T-cell (primary cell): Measurements from ENCODE around the gene NOSIP. TPM values are rescaled to one million over a fixed set of nuclear protein-coding genes. Genes with fewer than 3 reads are reported as not detected.
A peak's percentile ranks its signal among the peaks of the same experiment; 100 is the strongest.

Experiments used
- ATAC-seq, 4 experiments: fragments of 200-7000 bp in 3 of 4; fragments of 150-1000 bp in 1 of 4; cut with Tn5 transposase; replicated peaks in 1 of 4; 1 replicate in 3 of 4; 2 replicates in 1 of 4; pipeline ENCODE4 v1.10.0; 2021; ENCODE audit warnings: moderate library complexity in 3 of 4, mild to moderate bottlenecking in 2 of 4, moderate number of reproducible peaks in 1 of 4
- CTCF ChIA-PET, 2 donors: fragments of 300-600 bp; sonication (Branson Sonifier 250); formaldehyde crosslinking; loops; one replicate each; lab custom pipeline; 2022; ENCODE audit warnings: antibody characterized with exemption in 2 of 2; lab: Charles Lee
- POLR2A ChIA-PET, 2 donors: fragments of 300-600 bp; sonication (Branson Sonifier 250); formaldehyde crosslinking; loops; one replicate each; lab custom pipeline; 2022; ENCODE audit warnings: antibody characterized with exemption in 2 of 2; lab: Charles Lee
- DNase-seq, 35 experiments: peaks; one replicate each; pipeline versions ENCODE4 v3.0.0 to v3.0.0-alpha.2; 2013 to 2023
- H3K27ac ChIP-seq: one replicate; pipeline ENCODE4 v1.5.1; 2013; ENCODE audit warnings: low read length
- H3K27me3 ChIP-seq, 2 experiments: replicated peaks in 1 of 2; 1 replicate in 1 of 2; 2 replicates in 1 of 2; pipeline versions ENCODE4 v1.6.1 to v1.7.0; 2013; ENCODE audit warnings: low read length in 1 of 2, mixed read lengths in 1 of 2; ENCODE audit not compliant: control insufficient read depth in 2 of 2, insufficient read depth in 2 of 2; ENCODE audit errors: extremely low read depth in 1 of 2
- H3K36me3 ChIP-seq, 2 donors: 1 replicate in 1 of 2; 2 replicates in 1 of 2; pipeline versions ENCODE4 v1.6.1 to v1.7.0; 2013; ENCODE audit warnings: low read length in 1 of 2; ENCODE audit not compliant: control insufficient read depth in 2 of 2, insufficient read depth in 1 of 2; ENCODE audit errors: extremely low read depth in 1 of 2
- H3K4me1 ChIP-seq, 2 experiments: 1 replicate in 1 of 2; 2 replicates in 1 of 2; pipeline versions ENCODE4 v1.6.1 to v1.7.0; 2013; ENCODE audit warnings: low read length in 2 of 2, mixed read lengths in 1 of 2; ENCODE audit not compliant: insufficient read depth in 2 of 2, control insufficient read depth in 1 of 2; ENCODE audit errors: extremely low read depth in 1 of 2
- H3K4me3 ChIP-seq, 2 donors: 1 replicate in 1 of 2; 2 replicates in 1 of 2; pipeline versions ENCODE4 v1.5.1 to v1.7.0; 2013; ENCODE audit warnings: mild to moderate bottlenecking in 2 of 2, low read length in 1 of 2, moderate library complexity in 1 of 2; ENCODE audit not compliant: control insufficient read depth in 1 of 2; ENCODE audit errors: extremely low read depth in 1 of 2
- H3K9me3 ChIP-seq: 2 replicates; pipeline ENCODE4 v1.7.0; 2013
- H3K27ac Mint-ChIP-seq, 2 donors: one replicate each; pipeline ENCODE4 v1.8.0; 2020 to 2021; ENCODE audit warnings: mild to moderate bottlenecking in 2 of 2, mixed read lengths in 2 of 2
- H3K27me3 Mint-ChIP-seq, 2 donors: one replicate each; pipeline ENCODE4 v1.8.0; 2021 to 2022; ENCODE audit warnings: mixed read lengths in 2 of 2
- H3K36me3 Mint-ChIP-seq: one replicate; pipeline ENCODE4 v1.8.0; 2021; ENCODE audit warnings: mixed read lengths
- H3K4me1 Mint-ChIP-seq, 3 donors: one replicate each; pipeline ENCODE4 v1.8.0; 2020 to 2022; ENCODE audit warnings: mixed read lengths in 3 of 3, mild to moderate bottlenecking in 1 of 3
- H3K4me3 Mint-ChIP-seq, 3 donors: one replicate each; pipeline ENCODE4 v1.8.0; 2020 to 2022; ENCODE audit warnings: mild to moderate bottlenecking in 3 of 3, mixed read lengths in 3 of 3, moderate library complexity in 3 of 3
- H3K9me3 Mint-ChIP-seq, 3 donors: one replicate each; pipeline ENCODE4 v1.8.0; 2020 to 2022; ENCODE audit warnings: mixed read lengths in 3 of 3
- WGBS: methylation state at CpG from one replicate; pipeline ENCODE4 v1.1.5; 2013; ENCODE audit warnings: missing lambda C conversion rate; ENCODE audit not compliant: insufficient coverage; 5-methylcytosine and 5-hydroxymethylcytosine counted together
- total RNA-seq, 35 experiments: library from RNA in 6 of 35; stranded (reverse) in 6 of 35; fragments of 120-200 nt in 1 of 35; gene quantifications; one replicate each; pipeline versions ENCODE4 v1.2.1 to v1.2.4 and lab custom pipeline; 2013 to 2026

NOSIP gene
- total RNA-seq, 5 donors from 2014 or later (not counting 1 experiment from before 2014, with no cell fraction given): 152 to 297 (median 176) TPM

GRCh38 chr19:49533551-49534488 lies 46.5 kb downstream of the NOSIP start:
- Histone ChIP-seq H3K9me3 (no peaks in the 10 kb centered on the region), H3K27ac (no peak overlapping the region), H3K4me1 (peaks cover 12 to 27% of the 10 kb centered on the region in 2 experiments), H3K27me3 (peaks cover 0 to 2% of the 10 kb centered on the region in 2 experiments), H3K4me3 (peak overlapping the region; percentile 72 to 78), H3K36me3 (no peaks in the 10 kb centered on the region)
- H3K27me3 Mint-ChIP-seq: no peaks in the 10 kb centered on the region
- peak; percentile 60 to 91 (median 79) for DNase-seq
- H3K27ac Mint-ChIP-seq: peak overlapping the region; percentile 78 to 79
- peak overlapping the region; percentile 76 to 83 (median 81) for H3K4me3 Mint-ChIP-seq
- ChIA-PET POLR2A (interaction anchor here in 1 of 2 donors (0.5 to 0.6 kb wide), 2 partner anchors 21 to 22 kb away, joined by 6 to 10 read pairs; no protein-coding TSS in a partner anchor), CTCF (interaction anchor here in 1 of 2 donors (0.6 to 2.5 kb wide), 4 partner anchors 10 to 36 kb away, joined by 3 to 15 read pairs (median 4); no protein-coding TSS in a partner anchor)
- H3K9me3 Mint-ChIP-seq: no peaks in the 10 kb centered on the region
- peak; percentile 90 to 93 (median 92) for ATAC-seq
- WGBS: under 1% methylated on average over 78 of the region's 87 CpGs
- H3K4me1 Mint-ChIP-seq: peaks cover 20 to 28% (median 26%) of the 10 kb centered on the region in 3 donors
- H3K36me3 Mint-ChIP-seq: no peaks in the 10 kb centered on the region

GRCh38 chr19:49530708-49531107 lies 49.6 kb downstream of the NOSIP start:
- no peaks in the 10 kb centered on the region for H3K27me3 Mint-ChIP-seq
- H3K4me1 Mint-ChIP-seq: peaks cover 33 to 45% (median 42%) of the 10 kb centered on the region in 3 donors
- H3K27ac ChIP-seq: no peak overlapping the region
- no peaks in the 10 kb centered on the region for H3K9me3 ChIP-seq
- WGBS: 90% methylated on average over 4 of the region's 7 CpGs
- peak overlapping the region in 1 of 3 donors; percentile 2 for H3K4me3 Mint-ChIP-seq
- peaks cover 16 to 41% of the 10 kb centered on the region in 2 experiments for H3K4me1 ChIP-seq
- H3K27me3 ChIP-seq: peaks cover 0 to 2% of the 10 kb centered on the region in 2 experiments
- DNase-seq: no peak
- no peak overlapping the region for H3K27ac Mint-ChIP-seq
- H3K9me3 Mint-ChIP-seq: no peaks in the 10 kb centered on the region
- ChIA-PET POLR2A (interaction anchor here in 1 of 2 donors (0.7 kb wide), 1 partner anchor 16 kb away, joined by 4 read pairs; no protein-coding TSS in a partner anchor), CTCF (no interaction called here)
- no peak for ATAC-seq
- no peak overlapping the region for H3K4me3 ChIP-seq
- no peaks in the 10 kb centered on the region for H3K36me3 Mint-ChIP-seq
- H3K36me3 ChIP-seq: no peaks in the 10 kb centered on the region

DNA sequence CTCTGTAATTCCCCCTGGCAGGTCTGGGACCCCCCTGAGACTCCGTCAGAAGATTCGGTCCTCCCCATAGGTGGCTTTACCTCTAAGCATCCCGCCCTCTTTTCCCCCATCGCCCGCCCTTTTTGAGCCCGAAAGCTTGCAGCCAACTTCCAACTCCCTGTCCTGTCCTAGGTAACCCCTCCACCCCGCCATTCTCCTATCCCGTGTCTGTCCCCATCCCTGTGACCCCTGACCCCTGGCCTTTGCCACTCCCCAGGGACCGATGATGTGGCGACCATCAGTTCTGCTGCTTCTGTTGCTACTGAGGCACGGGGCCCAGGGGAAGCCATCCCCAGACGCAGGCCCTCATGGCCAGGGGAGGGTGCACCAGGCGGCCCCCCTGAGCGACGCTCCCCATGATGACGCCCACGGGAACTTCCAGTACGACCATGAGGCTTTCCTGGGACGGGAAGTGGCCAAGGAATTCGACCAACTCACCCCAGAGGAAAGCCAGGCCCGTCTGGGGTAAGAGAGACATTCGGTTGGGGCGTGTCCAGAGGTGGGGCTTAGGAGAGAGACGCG lies 52.1 kb downstream of the NOSIP start:
- DNase-seq (no peak), ATAC-seq (peak in 1 of 4 experiments; percentile 6)
- 76% methylated on average over 19 of the region's 25 CpGs for WGBS
- Mint-ChIP-seq H3K27me3 (no peaks in the 10 kb centered on the region), H3K4me3 (peak overlapping the region; percentile 73 to 83 (median 80)), H3K27ac (no peak overlapping the region), H3K36me3 (peaks cover 8% of the 10 kb centered on the region), H3K4me1 (peaks cover 16 to 32% (median 28%) of the 10 kb centered on the region in 3 donors), H3K9me3 (no peaks in the 10 kb centered on the region)
- POLR2A ChIA-PET: no interaction called here
- peaks cover 0 to under 1% of the 10 kb centered on the region in 2 experiments for H3K27me3 ChIP-seq
- H3K9me3 ChIP-seq: no peaks in the 10 kb centered on the region
- H3K4me3 ChIP-seq: peak overlapping the region; percentile 41 to 59
- CTCF ChIA-PET: interaction anchor here in 1 of 2 donors (0.7 to 1.0 kb wide), 2 partner anchors 18 to 25 kb away, joined by 3 to 8 read pairs; no protein-coding TSS in a partner anchor
- peaks cover 5 to 18% of the 10 kb centered on the region in 2 experiments for H3K4me1 ChIP-seq
- H3K27ac ChIP-seq: no peak overlapping the region
- no peaks in the 10 kb centered on the region for H3K36me3 ChIP-seq

DNA sequence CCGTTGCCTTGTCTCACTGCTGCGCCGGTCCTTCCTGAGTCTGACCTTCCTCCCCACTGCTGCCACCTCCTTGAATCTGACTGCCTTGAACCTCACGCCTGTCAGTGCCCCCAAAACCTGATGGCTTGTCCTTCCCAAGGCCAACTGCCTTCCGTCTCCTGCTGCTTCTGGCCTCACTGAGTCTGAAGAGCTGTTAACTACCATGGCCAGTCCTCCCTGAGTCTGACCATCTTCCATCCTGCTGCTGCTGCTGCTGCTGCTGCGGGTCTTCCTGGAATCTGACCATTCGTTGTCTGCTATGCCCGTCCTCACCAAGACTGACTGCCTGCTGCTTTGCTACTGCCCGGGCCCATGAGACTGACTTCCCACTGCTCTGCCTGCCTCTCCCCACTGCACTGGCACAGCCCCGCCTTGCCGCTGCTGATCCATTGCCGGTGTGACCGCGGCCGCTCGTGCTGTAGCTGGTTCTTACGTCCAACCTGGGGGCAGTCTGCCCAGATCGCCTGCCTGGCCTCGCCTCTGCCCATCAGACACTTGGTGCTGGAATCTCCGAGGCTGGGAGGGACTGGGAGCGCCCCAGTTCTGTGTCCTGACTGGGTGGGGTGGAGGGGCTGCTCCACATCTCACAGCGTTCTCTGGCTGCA lies 55.4 kb downstream of the NOSIP start:
- peak overlapping the region in 1 of 2 donors; percentile 28 for H3K27ac Mint-ChIP-seq
- no peaks in the 10 kb centered on the region for H3K27me3 Mint-ChIP-seq
- POLR2A ChIA-PET: no interaction called here

GRCh38 chr19:49520705-49521319 lies 59.5 kb downstream of the NOSIP start:
- Mint-ChIP-seq H3K9me3 (no peaks in the 10 kb centered on the region), H3K27ac (no peak overlapping the region), H3K36me3 (peaks cover 12% of the 10 kb centered on the region), H3K4me3 (no peak overlapping the region), H3K4me1 (peaks cover 4 to 12% (median 10%) of the 10 kb centered on the region in 3 donors), H3K27me3 (no peaks in the 10 kb centered on the region)
- Histone ChIP-seq H3K27me3 (no peaks in the 10 kb centered on the region), H3K27ac (no peak overlapping the region), H3K36me3 (no peaks in the 10 kb centered on the region), H3K4me3 (no peak overlapping the region), H3K4me1 (peaks cover under 1 to 2% of the 10 kb centered on the region in 2 experiments), H3K9me3 (no peaks in the 10 kb centered on the region)
- ChIA-PET POLR2A (interaction anchor here in 1 of 2 donors (0.6 kb wide), 1 partner anchor 45 kb away, joined by 6 read pairs; no protein-coding TSS in a partner anchor), CTCF (interaction anchor here (0.5 to 0.7 kb wide), 4 partner anchors 10 to 345 kb away, joined by 3 to 7 read pairs (median 4); no protein-coding TSS in a partner anchor)
- ATAC-seq (no peak), DNase-seq (no peak)
- WGBS: 94% methylated on average over 10 of the region's 13 CpGs

More for the DNA sequence above, 55.4 kb downstream of the NOSIP start:
- Histone ChIP-seq H3K4me1 (peaks cover 4 to 14% of the 10 kb centered on the region in 2 experiments), H3K9me3 (no peaks in the 10 kb centered on the region), H3K27ac (no peak overlapping the region), H3K36me3 (no peaks in the 10 kb centered on the region), H3K27me3 (no peaks in the 10 kb centered on the region), H3K4me3 (no peak overlapping the region)
- 94% methylated on average over 20 of the region's 22 CpGs for WGBS
- CTCF ChIA-PET: no interaction called here
- Mint-ChIP-seq H3K9me3 (no peaks in the 10 kb centered on the region), H3K4me1 (peaks cover 13 to 29% (median 21%) of the 10 kb centered on the region in 3 donors), H3K36me3 (peaks cover 12% of the 10 kb centered on the region), H3K4me3 (no peak overlapping the region)
- ATAC-seq: no peak
- no peak for DNase-seq
